GM19351 (cell line): ENCODE data around the gene TMEM109.

Experiments
- ATAC-seq: cut with Tn5 transposase; IDR thresholded peaks from one replicate; pipeline ENCODE4 v1.9.1; 2021; ENCODE audit warnings: mild to moderate bottlenecking, moderate library complexity; ENCODE audit not compliant: unreplicated experiment

TMEM109 gene, protein sequence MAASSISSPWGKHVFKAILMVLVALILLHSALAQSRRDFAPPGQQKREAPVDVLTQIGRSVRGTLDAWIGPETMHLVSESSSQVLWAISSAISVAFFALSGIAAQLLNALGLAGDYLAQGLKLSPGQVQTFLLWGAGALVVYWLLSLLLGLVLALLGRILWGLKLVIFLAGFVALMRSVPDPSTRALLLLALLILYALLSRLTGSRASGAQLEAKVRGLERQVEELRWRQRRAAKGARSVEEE

DNA sequence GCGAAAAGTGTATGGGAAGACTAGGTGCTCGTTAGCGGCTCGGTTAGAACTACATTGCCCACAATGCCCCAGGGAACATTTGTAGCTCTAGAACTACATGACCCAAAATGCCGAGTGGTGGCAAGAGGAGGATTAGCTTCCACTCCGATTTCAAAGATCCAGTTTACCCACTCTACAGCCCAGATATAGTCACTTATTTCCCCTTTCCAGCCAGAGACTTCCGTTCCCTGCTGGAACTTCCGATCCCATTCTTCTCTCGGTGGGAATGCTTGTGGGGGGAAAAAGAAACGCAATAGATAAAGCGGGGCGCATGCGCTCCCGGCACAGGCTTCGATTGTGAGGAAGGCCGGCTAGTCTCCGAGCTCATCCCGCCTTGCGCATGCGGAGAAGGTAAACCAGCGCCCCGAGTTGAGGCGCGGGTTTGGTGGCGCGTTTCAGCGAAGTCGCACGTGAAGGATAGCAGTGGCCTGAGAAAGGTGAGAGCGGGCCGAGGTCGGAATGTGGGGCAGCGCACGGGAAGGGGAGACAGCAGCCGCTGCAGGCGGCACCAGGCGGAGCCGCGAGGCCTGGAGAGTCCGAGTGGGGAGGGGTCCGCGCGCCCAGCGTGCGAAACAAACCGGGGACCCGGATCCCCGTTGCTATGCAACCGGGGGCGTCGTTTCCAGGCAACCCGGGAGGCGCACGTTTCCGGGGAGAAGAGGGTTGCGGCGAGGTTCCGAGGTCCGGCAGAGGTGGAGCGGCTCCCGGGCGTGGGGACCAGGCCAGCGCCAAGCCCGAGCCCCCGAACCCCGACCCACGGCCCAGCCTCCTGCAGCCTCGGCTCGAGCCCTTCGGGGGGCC lies at the start of gene TMEM109:
TMEM109 (plus strand) TSS at position 366 of the 840 bp plus-strand sequence. CDS start 5,536 bp downstream, outside the sequence.
- ATAC-seq = peak; percentile 41

DNA sequence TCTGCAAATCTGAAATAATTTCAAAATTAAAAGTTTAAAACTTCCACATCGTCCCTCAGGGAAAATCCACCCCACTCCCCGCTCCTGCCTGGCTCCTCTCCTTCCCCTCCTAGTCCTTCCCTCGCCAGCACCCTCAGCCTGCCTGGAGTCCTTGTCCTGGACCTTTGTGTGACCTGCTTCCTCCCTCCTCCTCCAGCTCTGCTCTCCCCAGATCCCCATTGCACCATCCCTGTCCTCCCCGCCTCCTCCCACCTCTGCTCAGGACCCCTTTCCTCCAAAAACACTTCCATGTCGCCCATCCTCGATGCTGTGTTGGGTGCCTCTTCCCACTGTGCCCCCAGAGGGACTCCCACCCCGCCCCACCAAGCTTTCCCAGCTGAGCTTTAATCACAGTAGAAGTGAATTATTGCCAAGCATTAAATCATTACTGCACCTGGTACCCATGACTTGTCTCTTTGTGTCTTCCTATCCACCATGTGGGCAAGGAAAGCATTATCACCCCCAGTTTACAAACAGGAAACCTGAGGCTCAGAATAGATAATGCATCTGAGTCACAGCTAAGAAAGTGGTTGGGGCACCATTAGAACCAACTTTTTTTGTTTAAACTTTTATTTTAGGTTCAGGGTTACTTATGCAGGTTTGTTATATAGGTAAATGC lies 49.0 kb upstream of the TMEM109 start:
- no peak for ATAC-seq

DNA sequence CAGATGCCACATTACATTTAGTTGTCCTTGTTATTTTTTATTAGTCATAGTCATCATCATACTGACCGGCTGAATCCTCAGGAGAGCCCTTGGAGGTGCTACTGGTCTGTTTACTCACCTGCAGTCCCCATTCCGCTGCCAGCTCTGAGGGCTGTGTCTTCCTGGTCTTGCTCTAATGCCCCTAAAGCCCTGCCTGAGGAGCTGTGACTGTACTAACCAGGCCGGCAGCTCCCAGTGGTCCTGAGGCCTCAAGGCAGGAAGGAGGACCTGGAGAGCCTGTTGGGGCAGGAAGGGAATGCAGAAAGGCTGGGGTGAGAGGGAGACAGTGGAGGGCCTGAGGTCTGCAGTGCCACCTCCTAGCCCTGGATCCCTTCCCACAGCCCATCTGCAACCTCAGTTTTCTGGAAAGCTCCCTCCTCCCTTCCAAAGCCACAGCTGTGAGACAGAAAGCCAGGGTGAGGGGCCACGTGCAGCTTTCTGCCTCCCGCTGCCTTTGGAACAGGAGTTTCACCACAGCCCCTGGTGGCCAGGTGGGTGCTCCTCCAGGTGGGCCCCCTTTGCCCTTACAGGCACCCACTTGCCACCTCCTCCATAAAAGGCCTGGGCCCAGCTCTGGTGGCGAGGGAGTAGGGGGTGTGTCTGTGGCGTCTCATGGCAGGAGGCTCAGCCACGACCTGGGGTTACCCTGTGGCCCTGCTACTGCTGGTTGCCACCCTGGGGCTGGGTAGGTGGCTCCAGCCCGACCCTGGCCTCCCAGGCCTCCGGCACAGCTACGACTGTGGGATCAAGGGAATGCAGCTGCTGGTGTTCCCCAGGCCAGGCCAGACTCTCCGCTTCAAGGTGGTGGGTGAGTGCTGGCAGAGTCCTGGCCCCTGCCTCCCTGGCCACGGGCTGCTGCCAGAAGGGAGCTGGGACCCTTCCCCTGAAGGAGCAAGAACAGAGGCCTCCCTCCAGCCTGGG lies 46.8 kb upstream of the TMEM109 start, which contains the start of gene ZP1:
ZP1 (plus strand) TSS at position 632 of the 960 bp plus-strand sequence; CDS start at position 652, 20 bp downstream.
- no peak for ATAC-seq

DNA sequence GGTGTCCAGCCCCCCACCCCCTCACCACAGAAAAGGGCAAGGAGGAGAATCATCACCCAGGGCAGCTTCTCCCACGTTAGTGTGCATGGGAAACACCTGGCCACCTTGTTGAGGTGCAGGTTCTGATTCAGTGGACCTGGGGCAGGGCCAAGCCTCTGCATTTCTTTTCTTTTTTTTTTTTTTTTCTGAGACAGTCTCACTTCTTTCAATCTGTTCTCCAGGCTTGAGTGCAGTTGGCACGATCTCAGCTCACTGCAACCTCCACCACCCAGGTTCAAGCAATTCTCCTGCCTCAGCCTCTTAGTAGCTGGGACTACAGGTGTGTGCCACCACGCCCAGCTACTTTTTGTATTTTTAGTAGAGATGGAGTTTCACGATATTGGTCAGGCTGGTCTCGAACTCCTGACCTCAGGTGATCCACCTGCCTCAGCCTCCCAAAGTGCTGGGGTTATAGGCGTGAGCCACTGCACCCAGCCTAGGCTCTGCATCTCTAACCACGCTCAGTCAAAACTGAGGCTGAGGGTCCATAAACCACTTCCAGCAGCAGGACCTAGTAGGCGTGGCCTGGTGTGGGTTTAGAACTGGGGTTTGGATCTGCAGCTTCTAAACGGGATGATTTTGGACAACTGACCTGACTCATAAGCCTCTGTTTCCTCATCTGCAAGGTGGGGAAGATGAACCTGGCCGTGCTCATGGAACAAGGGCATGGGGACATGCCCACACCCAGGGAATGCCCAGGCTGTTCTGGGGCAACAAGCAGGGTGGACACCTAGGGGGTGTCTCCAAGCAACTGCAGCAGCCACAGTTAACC lies 45.9 kb upstream of the TMEM109 start:
- ATAC-seq = no peak

DNA sequence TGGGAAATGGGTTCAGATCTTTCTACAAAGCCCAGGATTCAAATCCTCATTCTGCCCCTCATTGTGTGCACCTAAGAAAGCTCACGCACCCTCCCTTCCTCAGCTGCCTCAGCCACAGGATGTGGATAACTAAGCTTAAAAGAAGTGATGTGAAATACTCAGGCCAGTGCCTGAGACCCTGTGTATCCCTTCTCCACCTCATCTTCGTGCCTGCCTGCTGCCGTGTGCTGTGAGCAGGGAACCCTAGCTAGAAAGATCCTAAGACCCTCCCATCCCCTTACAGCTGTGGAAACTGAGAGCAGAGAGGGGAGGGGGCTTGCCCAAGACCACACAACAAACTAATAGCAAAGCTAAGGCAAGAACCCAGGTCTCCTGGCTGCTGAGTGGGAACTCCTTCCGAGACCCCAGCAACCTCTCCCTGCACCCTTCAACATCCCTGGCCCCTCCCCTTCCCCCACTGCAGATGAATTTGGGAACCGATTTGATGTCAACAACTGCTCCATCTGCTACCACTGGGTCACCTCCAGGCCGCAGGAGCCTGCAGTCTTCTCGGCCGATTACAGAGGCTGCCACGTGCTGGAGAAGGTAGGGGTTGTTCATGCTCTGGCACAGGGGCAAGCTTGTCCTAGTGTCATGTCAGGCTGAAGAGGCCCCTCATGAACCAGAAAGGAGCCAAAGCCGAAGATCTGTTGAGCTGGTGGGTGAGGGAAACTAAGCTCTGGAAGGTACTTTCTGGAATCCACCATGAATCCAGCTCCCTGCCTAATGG lies 45.1 kb upstream of the TMEM109 start:
- ATAC-seq = no peak

DNA sequence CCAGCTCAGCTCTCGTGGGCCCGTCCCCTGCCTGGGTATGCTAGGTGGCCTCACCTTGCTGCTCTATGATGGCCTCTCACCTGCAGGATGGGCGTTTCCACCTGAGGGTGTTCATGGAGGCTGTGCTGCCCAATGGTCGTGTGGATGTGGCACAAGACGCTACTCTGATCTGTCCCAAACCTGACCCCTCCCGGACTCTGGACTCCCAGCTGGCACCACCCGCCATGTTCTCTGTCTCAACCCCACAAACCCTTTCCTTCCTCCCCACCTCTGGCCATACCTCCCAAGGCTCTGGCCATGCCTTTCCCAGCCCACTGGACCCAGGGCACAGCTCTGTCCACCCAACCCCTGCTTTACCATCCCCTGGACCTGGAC lies 44.5 kb upstream of the TMEM109 start:
- ATAC-seq = no peak

DNA sequence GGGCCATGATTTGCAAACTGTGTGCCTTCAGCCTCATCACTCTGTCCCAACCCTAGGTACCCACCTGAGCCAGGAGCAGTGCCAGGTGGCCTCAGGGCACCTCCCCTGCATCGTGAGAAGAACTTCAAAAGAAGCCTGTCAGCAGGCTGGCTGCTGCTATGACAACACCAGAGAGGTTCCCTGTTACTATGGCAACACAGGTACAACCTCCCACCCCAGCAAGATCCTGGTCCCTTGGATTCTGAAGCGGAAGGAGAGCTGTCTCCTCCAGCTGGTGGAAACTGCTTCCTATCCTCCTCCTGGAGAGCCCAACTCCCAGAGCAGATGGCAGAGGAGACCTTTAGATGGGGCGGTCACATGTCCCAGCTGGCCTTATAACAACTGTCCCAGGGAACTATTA lies 43.7 kb upstream of the TMEM109 start:
- ATAC-seq = no peak

DNA sequence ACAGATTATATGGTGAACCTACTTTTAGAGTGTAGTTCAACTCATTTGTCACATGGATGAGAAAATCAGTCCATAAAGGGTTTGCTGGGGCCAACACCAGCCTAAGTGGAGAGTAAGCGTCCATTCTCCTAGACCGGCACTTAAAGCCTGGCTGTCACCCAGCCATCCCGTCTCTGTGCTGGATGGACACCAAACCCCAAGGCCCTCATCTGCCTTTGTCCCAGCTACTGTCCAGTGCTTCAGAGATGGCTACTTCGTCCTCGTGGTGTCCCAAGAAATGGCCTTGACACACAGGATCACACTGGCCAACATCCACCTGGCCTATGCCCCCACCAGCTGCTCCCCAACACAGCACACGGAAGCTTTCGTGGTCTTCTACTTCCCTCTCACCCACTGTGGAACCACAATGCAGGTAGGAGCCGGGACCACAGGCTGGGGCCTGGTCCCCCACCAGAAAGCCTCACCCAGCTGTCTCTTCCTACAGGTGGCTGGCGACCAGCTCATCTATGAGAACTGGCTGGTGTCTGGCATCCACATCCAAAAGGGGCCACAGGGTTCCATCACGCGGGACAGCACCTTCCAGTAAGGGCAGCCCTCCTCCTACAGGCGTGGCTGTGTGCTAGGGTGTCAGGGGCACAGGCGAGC lies 43.1 kb upstream of the TMEM109 start:
- no peak for ATAC-seq

DNA sequence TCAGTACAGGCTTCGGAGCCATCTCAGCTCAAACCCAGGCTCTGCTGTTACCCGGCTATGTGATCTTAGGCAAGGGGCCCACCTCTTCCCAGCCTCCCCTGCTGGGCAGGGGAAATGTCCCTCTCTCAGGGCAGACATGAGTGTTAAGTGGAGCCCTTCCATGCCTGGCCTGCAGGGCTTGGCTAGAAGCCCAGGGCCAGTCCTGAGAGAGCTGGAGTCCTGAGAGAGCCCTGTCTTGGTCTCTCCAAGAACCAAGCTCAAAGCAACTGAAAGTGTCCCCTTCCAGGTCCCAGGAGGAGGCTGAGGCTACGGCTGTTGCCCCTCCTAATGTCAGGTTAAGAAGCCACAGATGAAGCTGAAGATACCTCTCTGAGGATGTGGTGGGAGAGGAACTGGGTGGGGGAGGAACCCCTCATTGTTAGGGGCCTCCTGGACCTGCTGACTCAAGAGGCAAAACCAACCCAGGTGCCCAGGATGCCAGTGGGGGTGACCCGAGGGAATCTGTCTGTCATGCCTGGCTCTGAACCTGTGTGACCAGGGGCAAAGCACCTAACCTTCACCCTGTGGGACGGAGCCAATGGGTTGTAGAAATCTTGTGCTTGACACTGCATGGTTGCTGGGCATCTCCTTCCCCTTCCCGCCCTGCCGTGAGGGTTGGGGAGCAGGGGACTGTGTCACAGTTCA lies 42.4 kb upstream of the TMEM109 start:
- ATAC-seq = no peak

DNA sequence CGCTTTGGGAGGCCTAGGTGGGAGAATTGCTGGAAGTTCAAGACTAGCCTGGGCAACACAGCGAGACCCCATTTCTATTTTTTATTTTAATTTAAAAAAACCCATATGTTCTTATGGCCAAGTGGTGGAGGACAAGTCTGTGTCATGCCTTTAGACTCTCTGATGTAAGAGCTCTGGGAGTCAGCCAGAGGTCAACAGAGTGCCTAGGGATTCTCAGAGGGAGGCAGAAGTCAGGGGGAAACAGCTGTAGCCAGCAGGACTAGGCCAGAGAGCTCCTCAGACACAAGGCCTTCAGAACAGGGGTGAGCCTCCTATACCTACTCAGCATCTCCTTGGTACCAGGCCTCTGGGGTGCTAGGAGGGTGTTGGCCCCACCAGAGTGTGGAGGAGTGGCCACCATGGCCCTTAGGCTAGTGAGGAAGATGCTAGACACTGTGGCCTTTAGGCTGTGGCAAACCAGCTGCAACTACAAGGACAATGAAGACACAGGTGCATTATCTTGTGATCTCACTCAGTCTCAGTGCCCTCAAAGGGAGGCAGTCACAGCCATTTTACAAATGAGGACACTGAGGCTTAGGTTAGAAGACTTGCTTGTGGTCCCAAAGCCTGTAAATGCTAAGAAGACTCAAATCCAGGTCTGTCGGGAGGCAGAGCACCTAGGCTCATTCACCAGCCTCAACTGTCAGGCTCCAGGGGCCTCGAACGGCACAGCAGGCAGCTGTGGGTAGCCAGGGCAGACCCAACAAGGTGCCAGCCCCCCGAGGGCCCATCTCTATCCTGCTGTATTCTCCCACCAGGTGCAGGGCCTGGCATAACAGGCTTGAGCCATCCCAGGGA lies 41.6 kb upstream of the TMEM109 start:
- ATAC-seq = no peak

DNA sequence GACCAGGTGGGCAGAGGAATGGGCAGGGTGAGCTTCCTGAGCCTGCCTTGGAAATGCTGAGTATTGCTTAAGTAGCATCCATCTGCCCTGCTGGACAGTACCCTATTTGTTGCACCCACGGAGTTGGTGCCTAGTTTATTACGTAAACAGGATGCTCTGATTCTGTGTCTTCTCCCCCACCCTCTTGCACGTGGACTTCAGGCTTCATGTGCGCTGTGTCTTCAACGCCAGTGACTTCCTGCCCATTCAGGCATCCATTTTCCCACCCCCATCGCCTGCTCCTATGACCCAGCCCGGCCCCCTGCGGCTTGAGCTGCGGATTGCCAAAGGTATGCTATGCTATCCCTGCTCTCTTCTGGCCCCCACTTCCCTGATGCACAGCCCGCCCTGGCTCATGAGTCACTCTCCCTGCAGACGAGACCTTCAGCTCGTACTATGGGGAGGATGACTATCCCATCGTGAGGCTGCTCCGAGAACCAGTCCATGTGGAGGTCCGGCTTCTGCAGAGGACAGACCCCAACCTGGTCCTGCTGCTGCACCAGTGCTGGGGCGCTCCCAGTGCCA lies 40.9 kb upstream of the TMEM109 start:
- no peak for ATAC-seq

DNA sequence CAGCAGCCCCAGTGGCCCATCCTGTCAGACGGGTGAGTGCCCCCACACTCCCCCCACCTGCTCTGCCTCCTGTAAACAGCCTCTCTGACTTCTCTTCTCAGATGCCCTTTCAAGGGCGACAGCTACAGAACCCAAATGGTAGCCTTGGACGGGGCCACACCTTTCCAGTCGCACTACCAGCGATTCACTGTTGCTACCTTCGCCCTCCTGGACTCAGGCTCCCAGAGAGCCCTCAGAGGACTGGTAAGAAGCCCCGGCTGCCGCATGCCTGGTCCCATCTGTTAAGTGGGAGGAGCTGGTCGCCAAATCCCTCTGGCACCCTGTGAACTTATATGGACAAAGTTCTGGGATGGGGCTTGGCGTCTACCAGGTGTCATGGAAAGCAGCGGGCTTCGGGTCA lies 40.4 kb upstream of the TMEM109 start:
- ATAC-seq = no peak

DNA sequence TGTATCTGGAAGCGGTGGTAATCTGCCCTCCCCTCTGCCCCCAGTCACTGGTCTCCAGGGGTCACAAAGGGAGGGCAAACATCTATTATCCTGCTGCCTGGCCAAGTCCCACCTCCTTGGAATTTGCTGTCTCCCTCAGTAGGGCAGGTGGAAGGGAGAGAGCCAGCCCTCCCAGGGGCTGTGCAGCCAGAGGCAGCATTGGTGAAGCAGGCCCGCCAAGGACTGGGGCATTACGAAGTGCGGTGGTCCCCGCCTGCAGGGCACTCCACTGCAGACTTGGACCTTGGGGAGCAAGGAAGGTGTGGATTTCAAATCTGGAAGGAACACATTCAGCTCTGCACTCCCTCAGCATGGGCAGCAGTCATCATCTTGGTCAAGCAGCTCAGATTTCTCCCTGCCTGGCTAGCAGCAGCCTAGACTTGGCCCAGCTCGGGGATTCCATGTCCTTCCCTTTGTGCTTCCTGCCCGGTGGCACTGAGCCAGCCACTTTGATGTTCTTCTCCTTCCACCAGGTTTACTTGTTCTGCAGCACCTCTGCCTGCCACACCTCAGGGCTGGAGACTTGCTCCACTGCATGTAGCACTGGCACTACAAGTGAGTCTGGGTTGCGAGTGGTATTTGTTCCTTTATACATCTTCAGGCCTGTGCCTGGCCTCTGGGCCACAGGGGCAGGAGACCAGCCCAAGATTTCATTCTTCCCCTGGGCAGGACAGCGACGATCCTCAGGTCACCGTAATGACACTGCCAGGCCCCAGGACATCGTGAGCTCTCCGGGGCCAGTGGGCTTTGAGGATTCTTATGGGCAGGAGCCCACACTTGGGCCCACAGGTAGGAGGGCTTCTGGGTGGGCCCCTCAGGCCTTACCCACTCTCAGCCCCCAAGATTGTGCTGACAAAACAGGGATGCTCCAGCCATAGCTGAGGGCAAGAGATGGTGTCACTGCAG lies 39.3 kb upstream of the TMEM109 start:
- no peak for ATAC-seq

DNA sequence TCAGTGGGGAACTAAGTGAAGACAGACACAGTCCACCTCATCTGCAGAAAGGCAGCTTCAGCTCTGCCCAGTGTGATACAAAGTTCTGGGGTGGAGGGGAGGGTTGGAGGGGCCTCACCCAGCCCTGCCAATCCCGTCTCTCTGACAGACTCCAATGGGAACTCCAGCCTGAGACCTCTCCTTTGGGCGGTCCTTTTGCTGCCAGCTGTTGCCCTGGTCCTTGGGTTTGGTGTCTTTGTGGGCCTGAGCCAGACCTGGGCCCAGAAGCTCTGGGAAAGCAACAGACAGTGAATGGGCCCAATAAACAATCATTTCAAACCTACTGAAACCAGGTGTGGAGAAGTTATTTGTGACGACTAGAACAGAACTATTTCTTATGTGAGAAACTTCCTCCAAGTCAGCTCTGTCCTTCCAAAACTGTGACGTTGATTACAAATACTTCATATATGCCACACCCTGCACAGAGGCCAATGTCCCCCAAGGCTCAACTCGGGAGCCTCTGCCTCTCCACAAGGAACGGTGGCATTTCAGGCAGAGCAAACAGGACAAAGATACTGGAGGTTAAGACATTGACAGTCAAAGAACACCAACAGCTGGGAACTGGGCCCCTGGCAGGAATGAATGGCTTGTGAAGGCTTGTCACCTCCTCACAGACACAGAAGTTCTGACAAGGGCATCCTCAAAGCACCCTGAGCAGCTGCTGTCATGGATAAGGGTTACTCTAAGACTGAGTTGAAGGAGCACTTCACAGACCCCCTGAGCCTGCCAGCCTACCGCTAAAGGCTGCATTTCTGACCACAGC lies 38.4 kb upstream of the TMEM109 start:
- no peak for ATAC-seq

DNA sequence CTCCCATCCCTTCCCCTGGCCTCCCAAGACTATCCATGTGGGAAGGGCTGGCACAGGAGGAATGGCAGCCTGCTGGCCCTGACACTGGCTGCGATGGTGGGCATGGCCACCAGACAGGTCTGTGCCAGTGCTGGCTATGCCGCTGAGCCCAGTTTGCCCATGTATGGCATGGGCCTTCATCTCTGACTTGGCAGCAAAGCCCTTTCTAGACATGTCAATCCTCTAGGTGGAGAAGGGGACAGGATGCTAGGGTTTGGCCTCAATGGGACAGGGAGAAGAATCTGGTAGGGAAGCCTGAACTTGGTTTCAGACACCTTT lies 37.8 kb upstream of the TMEM109 start:
- no peak for ATAC-seq
